GM19397 (cell line): ENCODE data around the gene TBX5.

Experiments used
- ATAC-seq: cut with Tn5 transposase; IDR thresholded peaks from one replicate; pipeline ENCODE4 v1.9.1; 2021; ENCODE audit warnings: mild to moderate bottlenecking, moderate library complexity; ENCODE audit not compliant: unreplicated experiment

Gene TBX5

DNA sequence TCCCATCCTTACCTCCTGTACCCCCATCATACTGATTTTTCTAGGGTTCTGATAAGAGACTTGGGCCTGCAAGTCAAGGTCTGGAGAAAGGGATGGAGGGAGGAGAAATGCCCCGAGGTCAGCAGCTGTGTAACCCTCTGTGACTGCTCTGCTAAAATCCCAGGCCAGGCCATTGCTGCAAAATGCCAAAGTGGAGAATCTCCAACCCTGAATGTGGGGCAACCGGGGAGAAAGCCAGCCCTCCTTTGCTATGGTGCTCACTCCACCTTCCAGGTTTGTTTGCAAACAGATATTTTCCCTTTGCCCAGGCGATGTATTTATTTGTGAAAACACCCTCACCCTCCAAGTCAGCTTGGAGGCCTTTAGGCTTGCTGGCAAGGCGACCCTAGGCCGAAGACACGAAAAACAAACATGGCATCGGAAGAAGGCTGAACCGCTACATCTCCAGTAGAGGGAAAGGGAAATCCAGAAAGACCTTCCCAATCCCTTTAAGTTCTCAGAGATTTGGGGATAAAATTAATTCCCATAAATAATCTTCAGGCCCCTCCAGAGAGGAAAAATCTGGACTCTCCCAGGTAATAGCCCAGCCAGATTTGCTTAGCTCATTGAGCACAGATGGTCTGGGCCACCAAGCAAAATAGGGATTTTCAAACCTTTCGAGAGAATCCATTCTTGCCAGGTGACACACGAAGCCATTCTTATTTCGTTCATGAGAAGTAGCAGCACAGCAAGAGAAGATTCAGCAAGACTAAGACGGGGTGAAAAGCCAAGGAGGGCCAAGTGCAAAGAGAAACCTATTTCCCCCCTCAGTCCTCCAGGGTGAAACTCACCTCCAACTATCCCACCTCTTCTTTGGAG lies 1.3 kb upstream of the TBX5 start:
- ATAC-seq, result no peak

DNA sequence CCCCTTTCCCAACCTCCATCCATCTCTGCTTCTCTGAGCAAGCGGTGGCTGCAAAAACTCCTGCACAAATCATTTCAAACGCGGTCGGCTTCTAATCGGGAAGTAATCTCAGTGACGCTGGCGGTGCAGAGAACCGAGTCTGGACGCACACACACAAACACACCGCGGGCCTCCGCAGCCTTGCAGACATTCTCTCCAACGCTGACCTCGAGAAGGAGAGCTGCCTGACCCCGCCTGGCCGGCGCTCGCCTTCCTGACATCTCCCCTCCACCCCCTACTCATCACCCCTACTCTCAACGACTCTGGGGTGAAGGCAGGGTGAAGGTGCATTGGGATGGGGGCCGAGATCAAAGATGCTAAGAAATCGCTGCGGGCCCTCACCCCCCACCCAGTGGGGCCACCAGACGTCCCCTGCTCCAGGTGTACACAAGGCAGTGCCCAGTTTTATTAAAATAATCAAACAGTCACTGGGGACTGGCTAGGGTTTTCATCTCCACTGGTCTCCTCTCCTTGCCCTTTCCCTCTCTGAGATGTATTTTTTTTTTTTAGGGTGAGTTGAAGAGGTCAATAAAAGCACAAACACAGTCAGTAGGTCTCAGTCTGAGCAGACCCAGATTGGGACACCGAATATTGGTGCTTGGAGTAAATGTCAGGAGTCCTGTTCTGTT lies 506 bp upstream of the TBX5 start:
- no peak for ATAC-seq

DNA sequence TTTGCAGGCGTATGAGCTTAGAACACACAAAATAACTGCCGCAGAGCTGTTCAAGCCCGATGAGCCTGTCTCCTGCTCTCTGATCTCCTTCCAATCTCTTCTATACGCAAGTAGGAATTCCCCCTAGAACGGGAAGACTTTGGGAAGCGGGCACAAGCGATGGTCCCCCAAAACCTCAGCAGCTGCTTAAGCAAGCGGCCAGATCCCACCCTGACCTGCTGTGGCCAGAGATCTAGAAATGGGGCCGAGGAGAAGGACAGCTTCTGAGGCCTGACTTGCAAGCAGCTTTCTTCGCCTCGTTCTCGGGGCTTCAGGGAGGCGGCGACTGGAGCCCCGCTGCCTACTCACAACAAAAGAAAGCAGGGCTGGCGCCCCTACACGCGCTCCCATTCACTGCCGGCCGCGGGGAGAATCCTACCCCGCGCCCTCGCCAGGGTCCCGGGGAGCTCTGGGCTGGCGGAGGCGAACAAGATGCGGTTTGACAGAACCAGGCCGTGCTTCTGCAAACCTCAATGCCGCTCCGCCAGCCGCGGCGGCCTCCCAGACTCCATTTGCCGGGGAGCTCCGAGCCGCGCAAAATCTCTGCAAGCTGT lies 922 bp downstream of the TBX5 start:
- ATAC-seq, result no peak

DNA sequence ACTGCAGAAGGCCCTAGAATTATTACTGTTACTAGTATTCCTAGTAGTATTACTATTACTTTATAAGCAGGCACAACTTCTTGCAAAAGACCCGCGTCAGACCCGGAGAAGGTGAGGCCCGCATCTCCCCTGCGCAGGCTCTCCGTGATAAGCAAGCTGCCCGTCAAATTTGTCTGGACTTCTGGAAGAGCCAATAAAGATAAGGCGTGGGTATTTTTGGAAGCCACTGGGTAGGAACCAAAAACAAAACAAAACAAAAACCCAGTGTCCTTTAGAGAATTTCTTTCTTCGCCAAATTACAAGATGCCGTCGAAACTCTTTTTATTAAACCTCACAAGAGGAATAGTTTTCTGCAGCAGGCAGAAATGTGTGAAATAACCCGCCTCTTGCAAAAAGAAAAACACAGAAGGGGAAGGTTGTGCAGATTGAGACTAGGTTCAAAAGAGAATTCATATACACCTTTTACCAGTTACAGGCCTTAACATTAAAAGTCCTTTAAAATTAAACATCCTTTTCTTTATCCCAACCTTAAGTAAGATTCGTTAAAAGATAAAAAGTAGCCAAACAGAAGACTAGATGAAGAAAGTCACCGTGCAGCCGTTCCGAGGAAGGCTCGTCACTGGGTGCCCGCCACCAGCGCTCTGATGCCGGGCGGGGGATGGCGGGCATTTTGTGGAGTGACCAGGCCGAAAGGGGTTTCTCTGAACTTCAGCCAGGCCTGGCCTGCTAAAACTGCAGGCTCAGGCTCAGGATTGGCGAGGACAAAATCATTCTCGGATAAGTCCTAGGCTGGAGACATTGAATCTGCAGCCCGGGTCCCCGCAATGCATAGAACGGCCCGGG lies 1.6 kb downstream of the TBX5 start:
- no peak for ATAC-seq

DNA sequence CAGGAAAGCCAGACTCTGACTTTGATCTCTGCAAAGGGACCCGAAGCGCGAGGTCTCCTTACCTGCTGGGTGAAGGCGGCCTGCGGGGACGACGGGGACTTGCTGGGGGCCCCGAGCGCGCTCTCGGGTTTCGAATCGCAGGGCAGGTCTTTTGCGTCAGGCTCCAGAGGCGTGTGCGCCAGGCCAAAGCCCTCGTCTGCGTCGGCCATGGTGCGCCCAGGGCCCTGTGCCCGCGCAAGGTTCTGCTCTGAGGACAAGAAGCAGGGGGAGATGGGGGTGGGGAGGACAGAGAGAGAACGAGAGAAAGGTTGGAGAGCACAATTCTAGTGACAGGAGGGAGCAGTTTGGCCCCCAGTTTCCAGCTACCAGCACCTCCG lies 2.3 kb downstream of the TBX5 start:
- ATAC-seq, result no peak

DNA sequence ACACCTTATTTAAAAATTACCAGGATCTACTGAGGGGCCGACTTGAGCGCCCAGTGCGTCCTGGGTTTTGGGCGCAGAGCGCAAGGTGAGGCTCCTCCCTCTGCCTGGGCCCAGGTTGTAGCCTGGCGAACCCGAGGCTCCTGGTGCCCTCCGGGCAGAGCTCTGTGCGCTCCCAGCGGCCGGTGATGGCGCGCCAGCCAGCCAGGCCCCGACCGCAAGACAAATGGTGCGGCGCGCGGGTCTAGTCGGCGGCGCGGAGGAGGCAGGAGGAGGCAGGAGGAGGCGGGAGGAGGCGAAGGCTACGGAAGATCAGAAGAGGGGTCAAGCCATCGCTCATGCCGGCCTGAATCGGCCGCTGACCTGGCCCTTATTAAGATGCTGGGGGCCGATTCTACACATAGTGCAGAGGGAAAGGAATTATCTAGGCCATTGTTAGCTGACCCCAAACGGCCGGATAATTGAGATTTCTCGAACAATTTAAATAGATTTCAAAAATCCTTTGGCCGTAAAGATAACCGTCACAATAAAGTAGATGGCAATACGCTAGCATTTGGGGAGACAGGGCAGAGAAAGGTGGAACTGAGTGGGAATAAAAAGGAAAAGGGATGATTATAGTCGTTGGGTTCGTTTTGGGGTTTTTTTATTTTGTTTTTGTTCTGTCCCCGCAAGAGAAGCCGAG lies 2.8 kb downstream of the TBX5 start:
- no peak for ATAC-seq

DNA sequence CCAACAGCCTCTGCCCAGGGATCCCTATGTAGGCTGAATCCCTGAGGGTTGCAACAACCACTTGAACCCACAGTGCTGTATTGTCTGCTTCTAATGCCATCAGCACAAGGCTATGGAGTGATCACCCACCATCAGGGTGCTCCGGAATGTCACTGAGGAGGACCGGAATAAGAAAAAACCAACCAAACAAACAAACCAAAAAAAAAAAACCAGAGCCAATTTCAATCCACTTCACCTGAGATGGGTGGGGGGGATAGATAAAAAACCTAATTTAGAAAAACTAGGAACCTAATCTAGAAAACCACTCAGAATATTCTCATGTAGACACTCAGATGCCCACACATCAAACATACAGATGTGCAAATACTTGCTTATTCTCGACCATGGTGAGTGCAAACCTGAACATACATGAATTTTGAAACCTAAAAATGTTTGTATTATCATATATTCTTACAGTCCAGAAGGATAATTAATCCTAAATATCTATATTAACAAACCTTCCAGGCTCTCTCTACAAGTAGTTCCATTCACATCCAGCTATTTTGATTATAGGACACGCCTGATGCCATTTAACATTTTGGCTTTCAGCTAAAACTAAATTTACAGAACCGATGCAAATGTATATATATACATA lies 3.7 kb downstream of the TBX5 start:
- no peak for ATAC-seq

DNA sequence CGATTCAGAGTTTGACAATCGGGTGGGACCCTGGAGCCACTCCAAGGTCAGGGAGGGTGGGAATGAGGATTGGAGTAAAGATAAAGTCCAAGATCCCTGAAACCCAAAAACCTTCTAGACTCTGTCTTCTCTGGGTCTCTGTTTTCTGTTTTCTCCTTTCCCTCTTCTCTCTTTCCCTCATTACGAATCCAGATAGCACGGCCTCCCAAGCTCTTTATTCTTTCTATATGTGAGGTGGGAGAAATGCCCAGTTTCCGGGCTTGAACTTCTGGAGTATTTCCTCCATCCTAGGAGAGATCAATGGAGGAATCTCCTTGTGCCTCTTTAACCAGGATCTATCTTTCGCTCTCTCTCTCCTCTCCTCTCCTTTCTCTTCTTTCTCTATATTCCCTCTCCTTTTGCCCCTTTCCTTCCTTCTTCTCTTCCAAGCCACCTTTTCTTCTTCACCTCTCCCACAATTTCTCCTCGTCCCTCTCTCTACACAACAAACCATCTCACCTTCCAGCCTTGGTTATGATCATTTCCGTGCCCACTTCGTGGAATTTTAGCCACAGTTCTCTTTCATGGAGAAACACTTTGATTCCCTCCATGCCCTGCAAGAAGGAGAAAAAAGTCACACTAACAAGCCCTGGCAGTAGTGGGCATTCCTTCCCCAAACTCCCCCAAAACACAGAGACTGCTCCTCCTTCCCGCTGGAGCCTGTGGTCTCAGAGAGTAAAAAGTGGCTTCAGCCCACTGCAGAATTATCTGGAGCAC lies 4.4 kb downstream of the TBX5 start:
- no peak for ATAC-seq

DNA sequence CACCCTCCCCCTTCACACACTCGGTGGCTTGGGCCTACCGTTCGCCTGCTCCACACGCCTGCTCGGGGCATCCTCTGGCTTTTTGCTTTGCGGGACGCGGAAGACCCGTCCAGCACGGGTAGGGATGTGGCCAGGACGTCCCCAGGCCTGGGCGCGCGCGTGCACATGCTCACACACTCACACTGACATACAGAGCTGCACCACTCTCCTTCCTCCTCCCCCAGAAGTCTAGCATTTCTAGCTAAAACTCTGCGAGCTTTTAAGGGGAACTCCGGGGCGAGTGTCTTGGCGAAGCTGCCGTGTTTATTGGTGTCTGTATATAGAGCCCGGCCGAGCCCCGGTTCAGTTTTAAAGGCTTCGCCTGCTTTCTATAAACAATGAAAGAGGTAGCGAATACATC lies 5.0 kb downstream of the TBX5 start:
- no peak for ATAC-seq

DNA sequence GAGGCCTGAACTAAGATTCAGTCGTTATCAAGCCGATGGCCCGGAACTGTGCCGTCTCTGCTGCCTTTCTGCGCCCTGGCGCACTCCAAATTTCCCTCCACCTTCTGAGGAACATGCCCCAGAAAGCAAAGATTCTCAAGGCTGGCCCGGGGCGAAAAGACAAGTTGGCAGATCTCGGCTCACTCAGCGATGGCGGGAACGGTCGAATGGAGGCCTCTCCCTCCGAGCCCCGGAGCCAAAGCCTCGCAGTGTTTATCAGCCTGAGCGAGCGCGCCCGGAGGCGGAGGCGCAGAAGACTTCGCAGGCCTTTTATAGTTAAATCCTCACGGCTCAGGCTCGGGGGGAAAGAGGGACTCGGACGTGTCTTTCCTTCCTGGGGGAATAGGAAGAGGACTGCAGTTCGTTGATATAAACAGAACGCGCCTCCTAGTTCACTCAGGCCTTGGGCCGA lies 5.6 kb downstream of the TBX5 start:
- no peak for ATAC-seq

DNA sequence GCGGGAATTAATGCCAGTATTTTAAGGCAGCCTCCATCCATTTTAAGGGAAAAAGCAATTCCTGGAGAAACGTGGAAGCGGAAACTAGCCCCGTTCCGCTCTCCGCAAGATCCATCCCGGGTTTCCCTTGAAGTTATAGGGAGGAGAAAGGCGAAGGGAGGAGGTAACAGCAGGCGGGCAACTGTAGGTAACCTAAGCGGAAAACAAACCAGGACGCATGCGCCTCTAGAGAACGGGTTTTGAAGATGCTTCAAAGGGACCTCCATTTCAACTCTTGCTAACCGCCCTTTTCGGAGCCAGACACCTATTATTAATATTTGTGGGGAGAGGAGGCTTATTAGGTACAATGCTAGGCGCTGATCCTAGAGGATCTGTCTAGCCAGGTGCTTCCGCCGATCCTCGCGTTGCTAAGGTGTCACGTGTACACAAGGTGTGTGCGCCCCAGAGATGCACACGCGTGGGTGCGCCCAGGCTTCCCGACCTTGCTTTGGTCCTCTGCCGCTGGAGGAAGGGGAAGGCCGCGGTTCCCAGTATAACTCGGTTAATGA lies 6.2 kb downstream of the TBX5 start:
- no peak for ATAC-seq

DNA sequence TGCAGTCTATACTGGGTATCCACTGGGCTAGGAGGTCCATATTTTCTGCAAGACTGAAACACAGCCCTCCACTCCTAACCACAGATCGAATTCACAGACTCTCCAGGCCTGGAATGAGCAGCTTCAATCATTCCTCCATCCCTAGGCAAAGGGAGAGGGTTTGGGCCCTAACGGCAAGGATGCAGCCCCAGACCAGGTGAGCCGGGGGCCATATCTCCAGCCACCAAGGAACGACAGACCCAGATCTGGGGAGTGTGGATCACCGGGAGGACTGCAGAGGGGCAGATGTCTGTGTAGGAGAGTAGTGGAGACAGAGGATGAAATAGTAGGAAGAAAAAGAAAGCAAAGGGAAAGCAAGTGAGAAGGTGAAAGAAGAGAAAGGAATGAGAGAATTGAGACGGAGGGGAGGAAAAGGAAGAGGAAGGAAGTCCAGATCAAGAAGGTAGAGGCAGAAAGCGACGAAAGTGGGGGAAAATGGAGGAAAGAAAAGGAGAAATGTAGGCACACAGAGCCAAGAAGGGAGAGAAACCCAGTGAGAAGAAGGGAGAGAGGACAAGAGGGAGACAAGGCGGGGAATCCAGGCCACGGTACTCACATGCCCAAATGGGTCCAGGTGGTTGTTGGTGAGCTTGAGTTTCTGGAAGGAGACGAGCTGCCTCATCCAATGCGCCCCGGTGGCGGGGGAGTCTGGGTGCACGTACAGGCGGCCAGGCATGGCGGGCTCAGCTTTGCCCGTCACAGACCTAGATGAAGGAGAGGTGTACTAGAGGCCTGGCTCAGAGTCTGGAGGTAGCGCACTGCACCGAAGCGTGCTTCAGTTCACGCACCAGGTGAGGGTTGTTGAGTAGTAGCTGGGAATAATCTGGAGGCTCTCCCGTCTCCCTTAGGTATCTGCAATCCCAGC lies 7.7 kb downstream of the TBX5 start:
- ATAC-seq, result no peak

DNA sequence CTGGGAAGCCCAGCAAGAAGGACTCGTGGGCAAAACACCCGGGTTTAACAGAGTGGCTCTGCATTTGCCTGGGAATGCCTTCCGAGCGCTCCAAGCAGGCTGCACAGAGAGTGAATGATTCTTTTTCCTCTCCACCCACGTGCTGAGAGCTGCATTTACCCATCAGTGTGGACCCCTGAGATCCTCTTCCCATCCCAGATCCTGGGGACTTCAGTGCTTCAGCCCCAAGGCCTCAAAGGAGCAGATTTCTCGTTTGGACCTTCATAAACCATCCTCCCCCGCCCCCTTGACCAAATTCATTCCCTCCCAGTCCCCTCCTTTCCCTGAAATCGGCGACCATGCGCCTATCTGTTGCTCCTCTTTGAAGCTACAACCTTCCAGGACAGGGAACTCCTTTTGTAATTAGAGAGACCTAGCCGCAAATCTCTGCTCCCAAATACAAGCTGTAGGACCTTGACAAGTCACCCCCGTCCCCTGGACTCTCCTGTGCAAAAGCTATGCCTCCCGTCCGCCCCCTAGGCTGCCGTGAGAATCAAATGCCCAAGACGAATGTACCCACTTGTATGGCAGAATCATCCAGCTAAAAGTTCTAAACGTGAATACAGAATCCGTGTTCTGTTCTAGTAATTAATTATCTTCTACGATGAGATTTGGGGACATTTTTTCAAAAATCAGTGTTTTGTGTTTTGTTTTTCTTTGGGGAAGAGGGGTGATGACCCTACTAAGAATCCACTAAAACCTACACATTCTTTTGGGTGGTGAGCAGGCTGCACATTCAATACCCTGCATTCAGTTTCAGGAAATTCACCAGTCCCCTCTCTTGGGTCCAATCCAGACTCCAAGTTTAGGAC lies 8.8 kb downstream of the TBX5 start:
- ATAC-seq, result no peak

DNA sequence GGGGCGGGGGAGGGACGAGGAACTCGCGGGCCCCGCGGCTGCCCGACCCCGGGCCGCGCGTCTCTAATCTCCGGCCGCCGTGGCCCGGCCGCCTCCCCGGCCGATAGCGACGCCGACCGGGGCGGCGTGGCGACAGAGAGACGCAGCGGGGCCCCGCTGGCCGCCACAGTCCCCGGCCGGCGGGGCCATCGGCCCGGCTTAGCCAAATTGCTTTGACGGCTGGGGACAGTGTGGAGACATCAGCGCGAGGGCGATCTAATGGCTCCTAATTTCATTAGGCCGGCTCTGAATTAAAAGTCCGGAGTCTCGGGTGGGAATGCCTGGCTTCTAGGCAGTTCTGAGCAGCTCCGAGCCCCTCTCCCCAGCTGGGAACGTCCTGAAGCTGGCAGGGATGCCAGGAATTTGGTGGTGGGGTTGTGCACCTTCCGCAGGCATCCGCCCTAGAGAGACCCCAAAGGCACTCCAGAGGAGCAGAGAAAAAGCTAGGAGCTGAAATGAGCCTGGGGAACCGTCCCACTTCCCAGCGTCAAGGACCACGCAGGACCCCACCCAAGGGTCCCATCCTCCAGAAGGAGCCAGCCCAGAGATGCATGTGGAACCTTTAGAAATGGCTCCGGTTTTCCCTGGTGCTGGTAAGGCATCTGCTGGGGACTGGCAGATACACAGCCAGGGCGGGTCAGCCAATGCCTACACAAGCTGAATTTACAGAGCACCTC lies 9.6 kb downstream of the TBX5 start:
- no peak for ATAC-seq

DNA sequence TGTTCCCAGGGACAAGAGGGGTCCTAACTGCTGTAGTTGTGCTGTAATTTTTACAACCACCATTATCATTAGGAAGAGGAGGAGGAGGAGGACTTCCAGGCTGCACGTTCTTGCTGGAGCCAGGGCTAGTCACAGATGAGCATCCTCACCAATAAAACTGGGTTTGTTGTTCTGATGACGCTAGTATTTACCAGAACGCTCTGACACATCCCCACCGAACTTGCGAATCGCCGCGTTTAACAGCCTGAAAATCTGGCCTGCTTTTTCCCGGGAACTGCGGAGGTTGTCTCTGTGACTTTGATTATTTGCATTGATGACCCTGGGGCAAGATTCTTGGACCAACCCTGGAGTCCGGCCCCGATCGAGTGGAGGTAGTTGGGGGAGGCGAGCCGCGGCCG lies 10.2 kb downstream of the TBX5 start:
- no peak for ATAC-seq

DNA sequence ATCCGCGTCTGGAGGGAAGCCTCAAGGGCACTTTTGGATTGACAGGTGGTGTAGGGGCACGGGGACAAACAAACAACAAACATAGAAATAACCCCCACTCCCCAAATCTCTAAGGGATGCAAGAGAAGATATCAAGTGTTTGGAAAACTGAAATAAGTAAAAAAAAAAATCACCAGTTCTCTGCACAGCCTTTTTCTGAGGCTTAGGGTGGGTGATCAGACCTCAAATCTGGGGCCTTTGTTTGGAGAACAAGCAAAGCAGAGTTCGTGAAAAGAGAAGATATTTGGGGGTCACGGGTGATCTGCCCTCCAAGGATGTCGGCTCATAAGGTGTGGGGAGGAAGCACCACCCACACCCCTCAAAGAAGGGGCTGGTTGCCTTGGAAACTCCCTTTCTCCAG lies 10.7 kb downstream of the TBX5 start:
- ATAC-seq, result no peak

DNA sequence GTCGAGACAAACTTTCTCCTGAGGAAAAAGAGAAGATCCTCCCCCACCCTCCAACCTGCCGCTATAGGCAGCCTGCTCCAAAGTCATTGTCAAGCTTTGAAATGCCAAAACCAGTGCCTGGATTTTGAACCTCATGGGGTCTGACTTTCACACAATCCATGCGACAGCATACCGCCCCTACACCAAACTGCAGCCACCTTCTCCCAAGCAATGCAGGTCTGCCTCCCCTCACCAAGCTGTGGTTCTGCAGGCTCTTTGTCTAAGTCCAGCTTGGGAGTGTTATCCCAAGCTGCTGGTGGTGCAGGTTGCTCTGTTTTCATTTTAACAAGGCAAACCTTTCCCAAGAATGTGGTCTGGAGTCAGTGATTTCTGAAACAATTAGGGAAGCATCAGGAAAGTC lies 12.4 kb downstream of the TBX5 start:
- ATAC-seq, result no peak
